ENCODE results near the gene MATK.

DNA sequence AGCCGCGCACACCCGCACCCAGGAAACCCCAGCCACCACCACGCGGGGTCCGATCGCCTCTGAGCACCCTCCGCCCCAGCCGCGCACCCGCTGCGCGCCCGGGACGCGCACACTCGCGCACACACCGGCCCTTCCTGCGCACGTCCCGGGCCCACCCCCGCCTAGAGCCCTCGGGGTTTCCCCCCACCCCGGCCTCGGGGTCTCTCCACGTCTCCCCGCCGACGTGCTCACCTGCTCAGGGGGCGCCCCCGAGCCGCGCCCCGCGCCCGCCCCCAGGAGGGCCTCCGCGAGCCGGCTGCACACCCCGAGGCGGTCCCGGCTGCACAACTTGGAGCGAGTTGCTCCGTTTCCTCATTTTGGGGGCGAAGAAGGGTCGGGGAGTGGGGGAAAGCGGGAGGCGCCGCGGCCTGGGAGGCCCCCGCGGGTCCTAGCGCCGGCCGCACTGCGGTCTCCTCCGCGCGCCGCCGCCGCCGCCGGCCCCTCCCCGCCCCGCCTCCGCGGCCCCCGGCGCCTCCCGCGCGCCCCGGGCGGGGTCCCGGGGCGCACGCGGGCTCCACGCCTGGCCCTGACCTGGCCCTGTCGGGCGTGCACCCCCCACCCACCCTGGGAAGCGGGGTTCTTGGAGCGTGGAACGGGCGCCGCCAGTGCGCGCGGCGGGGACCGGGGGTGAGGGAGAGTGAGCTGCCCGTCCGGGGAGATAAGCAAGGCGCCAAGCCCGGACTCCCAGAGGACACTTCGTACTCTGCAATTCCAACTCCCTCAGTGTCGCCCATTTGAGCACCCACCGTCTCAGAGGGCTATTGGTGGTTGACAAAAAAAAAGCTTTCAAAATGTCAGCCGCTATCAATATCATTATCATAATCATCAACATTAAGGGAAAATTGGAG lies at the start of gene MATK:
- TF ChIP-seq POLR2A (IDR thresholded peaks at IDR 0.05; ENCODE audit: low read depth, low read length) (no peak), TAF1 (IDR thresholded peaks at IDR 0.05; ENCODE audit: borderline replicate concordance, low read depth, low read length) (no peak), POLR2AphosphoS5 (IDR thresholded peaks at IDR 0.05; ENCODE audit: low read depth, low read length) (no peak)

All from GM12892 (cell line).